ENCODE results near the gene S100A14.

DNA sequence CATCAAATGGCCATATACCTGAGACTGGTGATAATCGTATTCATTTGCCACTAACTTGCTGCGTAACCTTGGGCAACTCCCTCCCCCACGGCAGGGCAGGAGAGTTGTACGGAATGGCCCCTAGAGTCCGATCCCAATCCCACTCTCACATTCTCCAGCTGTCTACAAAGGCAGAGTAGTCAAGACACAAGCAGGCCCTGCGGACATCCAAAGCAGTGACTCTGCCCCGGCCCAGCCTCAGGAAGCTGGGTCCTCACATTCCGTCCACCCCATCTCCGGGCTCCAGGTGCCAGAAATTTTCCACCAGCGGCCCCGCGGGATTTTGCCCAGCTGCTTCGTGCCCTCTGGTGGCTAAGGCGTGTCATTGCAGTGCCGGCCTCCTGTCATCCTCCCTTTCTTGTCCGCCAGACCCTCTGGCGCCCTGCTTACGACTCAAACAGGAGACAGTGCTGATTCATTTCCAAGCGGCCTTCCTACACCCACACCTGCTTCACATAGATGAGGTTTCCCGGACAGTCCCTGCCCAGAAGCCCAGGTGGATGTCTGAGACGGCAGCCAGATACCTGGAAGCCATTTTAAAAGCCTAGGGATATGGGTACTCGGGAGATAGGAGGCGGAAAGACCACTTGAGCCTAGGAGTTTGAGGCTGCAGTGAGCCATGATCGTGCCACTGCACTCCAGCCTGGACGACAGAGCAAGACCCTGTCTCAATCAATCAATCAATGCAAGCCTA, 47.6 kb downstream of the S100A14 start:
- TF ChIP-seq, protein P1, sequence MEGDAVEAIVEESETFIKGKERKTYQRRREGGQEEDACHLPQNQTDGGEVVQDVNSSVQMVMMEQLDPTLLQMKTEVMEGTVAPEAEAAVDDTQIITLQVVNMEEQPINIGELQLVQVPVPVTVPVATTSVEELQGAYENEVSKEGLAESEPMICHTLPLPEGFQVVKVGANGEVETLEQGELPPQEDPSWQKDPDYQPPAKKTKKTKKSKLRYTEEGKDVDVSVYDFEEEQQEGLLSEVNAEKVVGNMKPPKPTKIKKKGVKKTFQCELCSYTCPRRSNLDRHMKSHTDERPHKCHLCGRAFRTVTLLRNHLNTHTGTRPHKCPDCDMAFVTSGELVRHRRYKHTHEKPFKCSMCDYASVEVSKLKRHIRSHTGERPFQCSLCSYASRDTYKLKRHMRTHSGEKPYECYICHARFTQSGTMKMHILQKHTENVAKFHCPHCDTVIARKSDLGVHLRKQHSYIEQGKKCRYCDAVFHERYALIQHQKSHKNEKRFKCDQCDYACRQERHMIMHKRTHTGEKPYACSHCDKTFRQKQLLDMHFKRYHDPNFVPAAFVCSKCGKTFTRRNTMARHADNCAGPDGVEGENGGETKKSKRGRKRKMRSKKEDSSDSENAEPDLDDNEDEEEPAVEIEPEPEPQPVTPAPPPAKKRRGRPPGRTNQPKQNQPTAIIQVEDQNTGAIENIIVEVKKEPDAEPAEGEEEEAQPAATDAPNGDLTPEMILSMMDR (IDR thresholded peaks at IDR 0.05) = peak; percentile 95 to 98 (median 96)
- TF ChIP-seq POLR2A (IDR thresholded peaks at IDR 0.05) = no peak

Data from right lobe of liver (tissue), 4 donors.